H4 (cell line): Measurements from ENCODE around the gene MYO1G. TPM values are rescaled to one million over a fixed set of nuclear protein-coding genes. Genes with fewer than 3 reads are reported as not detected.
"Not testable (repeated sequence)": the region's sequence is repeated elsewhere in the genome, so short reads cannot be mapped to it uniquely, and the experiment has no call there.

Experiments used
- DNase-seq: peaks from one replicate; pipeline ENCODE4 v3.0.0-alpha.2; 2015; ENCODE audit warnings: low spot score
- total RNA-seq: library from RNA; depleted of rRNA; stranded (reverse); fragments of >200 nt; shearing (Covaris generic); gene quantifications from 2 replicates; pipeline ENCODE4 v1.2.3, GENCODE V29; 2014

MYO1G gene
- total RNA-seq, 1 experiment from 2014 or later, result not detected

GRCh38 chr7:44999245-45000092 lies 20.7 kb upstream of the MYO1G start:
- peak; percentile 100 for DNase-seq

- no peak for DNase-seq
Measured at GRCh38 chr7:44998153-44998871, 19.5 kb upstream of the MYO1G start.

GRCh38 chr7:44995555-44996493 lies 17.0 kb upstream of the MYO1G start:
- no peak for DNase-seq

- no peak for DNase-seq
Measured at GRCh38 chr7:44994877-44995554, 16.2 kb upstream of the MYO1G start.

GRCh38 chr7:44992004-44992795 lies 13.4 kb upstream of the MYO1G start:
- DNase-seq, result not testable (repeated sequence)

- DNase-seq, result peak; percentile 66
Measured at GRCh38 chr7:44990109-44991023, 11.6 kb upstream of the MYO1G start.

- DNase-seq, result no peak
Measured at GRCh38 chr7:44989132-44989531, 10.3 kb upstream of the MYO1G start.

- no peak for DNase-seq
Measured at GRCh38 chr7:44988701-44989100, 9.9 kb upstream of the MYO1G start.

- no peak for DNase-seq
Measured at GRCh38 chr7:44987996-44988395, 9.2 kb upstream of the MYO1G start.

GRCh38 chr7:44987457-44987856 lies 8.6 kb upstream of the MYO1G start:
- no peak for DNase-seq

GRCh38 chr7:44986218-44987053 lies 7.6 kb upstream of the MYO1G start:
- DNase-seq, result peak; percentile 98

GRCh38 chr7:44985900-44986217 lies 7.0 kb upstream of the MYO1G start:
- DNase-seq, result no peak

GRCh38 chr7:44985033-44985695 lies 6.3 kb upstream of the MYO1G start:
- DNase-seq, result no peak

GRCh38 chr7:44984478-44984758 lies 5.6 kb upstream of the MYO1G start:
- no peak for DNase-seq

GRCh38 chr7:44983742-44984477 lies 5.1 kb upstream of the MYO1G start:
- DNase-seq, result no peak

- DNase-seq, result no peak
Measured at GRCh38 chr7:44982970-44983369, 4.2 kb upstream of the MYO1G start.

GRCh38 chr7:44982535-44982923 lies 3.7 kb upstream of the MYO1G start:
- DNase-seq, result no peak
